EH (cell line): ENCODE data around the gene TMCC1.
"Not testable (repeated sequence)": the region's sequence is repeated elsewhere in the genome, so short reads cannot be mapped to it uniquely, and the experiment has no call there.

Experiments used
- DNase-seq: peaks from one replicate; pipeline ENCODE4 v3.0.0-alpha.2; 2015; ENCODE audit warnings: low read depth

Gene TMCC1

DNA sequence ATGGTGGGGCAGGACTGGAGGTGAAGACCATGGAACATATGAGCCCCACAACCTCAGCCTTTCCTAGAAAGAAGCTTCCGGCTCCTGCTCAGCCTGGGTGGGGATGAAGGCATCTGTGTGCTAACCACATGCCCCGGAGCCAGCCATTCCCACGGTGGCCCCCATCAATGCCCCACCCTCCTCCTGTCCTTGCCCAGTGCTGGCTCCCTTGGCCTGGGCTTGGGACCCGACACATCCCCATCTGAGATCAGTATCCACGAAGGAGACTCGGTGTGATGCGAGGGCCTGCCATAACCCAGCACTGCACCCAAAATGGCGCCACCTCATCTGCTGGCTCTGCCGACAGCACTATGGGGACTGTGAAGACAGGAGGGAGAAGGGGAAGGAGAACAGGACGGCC, 270.6 kb downstream of the TMCC1 start:
- no peak for DNase-seq

DNA sequence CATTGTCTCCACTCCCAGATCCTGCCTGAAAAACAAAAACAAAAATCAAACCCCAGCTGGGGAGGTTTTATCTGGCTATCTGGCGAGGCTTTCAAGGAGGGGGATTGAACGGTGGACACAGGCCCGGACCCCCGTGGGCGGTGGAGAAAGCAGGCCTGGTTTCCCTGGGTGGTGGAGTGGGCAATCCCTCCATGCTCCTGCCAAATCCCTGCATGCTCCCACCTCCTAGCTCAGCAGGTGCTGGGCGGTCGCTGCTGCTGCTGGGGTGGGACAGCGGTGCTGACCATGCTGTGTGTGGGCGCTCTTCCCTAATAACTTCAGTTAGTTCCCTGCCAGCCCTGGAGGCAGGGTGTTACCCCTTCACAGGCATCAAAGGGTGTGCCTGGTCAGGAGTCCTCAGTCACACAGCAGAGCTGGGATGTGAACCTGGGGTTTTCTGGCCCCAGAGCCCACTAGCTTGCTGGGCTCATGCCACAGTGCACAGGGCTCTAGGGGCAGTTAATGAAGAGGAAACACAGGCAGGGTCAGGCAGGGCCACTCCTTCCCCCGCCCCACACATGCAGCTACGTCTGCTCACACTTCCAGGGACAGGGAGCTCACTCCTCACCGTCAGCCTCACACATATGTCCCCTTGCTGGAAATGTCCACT, 271.2 kb downstream of the TMCC1 start:
- no peak for DNase-seq

DNA sequence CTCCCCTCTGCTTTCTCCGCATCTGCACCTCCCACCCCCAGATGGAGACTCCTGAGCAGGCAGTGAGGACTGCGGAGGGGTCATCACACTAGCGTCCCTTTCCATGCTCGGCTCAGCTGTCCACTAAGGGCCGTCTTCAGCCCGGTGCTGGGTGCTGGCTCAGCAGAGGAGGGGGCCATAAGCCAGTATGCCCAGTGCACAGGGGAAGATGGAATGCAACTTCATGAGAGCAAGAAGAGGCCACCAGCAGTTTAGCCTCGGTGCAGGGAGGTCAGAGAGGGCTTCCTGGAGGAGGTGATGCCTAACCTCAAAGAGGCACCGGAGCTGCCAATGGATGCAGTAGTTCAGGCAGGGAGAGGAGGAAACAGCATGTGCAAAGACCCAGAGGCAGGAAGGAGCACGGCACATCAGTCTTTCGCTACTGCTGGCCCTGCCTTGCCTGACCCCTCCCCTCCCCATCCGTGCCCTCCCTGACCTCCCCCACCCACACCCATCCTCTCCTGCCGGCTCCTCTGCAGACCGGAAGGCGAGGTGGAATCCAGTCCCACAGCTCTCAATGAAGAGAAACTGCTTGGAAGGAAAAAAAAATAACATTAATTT, 271.8 kb downstream of the TMCC1 start:
- no peak for DNase-seq

DNA sequence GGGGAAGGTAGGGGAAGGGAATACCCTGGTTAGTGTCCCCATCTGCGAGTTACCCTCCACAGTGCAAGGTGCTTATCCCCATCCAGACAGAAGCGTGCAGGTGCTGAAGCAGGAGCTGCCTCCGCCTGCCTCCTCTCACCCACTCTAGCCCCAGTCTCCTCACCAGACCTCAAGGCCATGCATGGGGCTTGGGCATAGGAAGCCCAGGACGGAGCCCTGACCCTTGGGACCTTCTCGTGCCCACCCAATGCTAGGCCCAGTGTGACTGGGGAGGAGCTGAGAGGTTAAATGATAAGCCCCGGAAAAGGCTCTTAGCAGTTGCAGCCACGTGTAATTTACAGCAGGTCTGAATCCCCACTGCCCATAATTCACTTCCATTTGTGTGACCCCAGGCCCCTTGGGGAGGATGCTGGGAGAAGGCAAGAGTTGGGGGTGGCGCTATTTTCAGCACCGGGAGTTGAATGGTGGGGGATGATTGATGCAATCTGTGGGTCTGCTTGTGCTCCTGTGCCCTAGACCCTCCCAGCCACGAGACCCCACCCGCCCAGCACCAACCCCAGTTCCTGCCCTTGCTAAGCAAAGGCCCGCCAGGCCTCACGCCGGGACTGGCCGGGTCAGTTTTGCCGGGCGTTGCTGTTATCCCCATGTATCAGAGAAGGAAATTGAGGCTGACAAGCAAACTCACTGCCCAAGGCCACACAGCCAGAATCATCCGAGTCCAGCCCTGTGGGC, 272.5 kb downstream of the TMCC1 start:
- no peak for DNase-seq

DNA sequence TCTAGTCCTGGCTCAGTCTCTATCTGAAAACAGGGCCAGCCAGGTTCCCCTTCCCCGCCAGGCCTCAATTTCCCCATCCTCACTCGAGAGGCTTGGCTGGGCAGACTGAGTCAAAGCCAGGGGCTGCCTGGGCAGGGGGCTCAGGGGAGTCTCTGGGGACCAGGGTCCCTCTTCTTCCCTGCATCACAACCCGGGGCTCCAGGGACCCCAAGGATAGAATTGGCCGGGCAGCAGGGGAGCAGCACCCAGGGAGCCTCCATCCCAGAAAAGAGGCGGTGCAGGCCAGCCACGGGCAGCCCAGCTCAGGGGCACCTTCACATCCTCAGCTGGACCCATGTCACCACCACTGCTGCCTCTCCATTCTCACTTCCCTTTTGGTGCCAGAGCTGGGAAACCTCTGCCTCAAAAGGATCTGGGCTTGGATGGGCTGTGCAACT, 273.8 kb downstream of the TMCC1 start:
- DNase-seq, result no peak

DNA sequence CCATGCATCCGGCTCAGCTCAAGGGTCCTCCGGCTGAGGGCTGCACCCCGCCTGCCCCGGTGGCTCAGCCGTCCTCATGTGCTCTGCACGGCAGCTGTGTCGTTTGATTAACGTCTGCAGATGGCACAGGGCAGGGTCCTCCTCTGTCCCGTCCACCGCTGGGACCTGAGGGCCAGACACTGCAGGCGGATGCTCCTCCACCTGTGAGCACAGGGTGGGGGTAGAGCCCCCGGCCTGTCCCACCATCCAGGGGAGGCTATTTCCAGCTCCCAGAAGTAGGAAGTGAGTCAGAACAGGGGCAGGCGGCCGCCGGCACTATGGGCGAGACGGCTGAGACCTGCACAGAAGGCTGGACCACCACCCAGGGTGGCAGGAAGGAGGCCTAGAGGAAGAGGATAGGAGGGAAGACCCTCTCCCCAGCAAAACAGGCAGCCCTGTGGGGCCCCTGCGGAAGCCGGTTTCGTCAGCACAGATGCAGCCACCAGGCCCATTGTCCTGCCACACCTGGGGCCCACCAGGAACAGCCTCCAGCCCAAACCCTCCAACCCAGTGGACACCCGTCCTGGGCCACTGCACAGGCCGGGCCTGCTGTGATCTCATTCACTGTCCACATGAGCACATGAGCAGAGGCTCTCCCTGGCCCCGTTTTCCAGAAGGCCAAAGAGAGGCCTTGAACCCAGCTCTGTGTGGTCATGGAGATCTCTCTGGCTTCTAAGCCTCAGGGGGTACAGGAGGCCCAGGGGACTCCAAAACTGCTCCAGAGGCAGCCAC, 274.4 kb downstream of the TMCC1 start:
- DNase-seq, result no peak

DNA sequence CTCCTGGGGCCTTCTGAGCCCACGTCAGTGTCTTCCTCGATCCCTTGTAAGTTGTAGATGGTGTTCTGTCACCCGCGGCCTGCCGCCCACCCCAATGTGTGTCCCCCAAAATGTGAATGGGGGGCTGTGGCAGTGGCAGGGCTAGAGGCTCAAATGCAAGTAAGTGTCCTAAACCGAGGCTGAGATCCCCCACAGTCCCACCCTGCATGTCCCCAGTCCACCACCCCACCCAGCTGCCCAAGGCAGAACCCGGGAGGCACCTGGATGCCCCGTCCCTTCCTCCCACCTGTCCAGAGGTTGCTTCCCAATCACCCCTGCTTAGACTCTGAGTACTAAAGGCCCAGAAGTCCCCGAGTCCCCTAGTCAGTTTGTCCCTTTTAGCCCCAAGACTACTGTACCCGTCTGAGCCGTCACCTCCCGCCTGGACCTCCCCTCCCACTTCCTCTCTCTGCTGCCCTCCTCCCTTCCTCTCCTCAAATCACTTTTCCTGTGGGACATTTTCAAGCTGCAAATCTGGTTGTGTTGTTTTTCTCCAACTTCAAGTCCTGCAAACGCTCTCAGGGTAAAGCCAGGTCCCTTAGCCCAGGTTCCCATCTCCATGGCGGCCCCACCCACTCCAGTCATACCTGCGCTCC, 275.2 kb downstream of the TMCC1 start:
- no peak for DNase-seq

DNA sequence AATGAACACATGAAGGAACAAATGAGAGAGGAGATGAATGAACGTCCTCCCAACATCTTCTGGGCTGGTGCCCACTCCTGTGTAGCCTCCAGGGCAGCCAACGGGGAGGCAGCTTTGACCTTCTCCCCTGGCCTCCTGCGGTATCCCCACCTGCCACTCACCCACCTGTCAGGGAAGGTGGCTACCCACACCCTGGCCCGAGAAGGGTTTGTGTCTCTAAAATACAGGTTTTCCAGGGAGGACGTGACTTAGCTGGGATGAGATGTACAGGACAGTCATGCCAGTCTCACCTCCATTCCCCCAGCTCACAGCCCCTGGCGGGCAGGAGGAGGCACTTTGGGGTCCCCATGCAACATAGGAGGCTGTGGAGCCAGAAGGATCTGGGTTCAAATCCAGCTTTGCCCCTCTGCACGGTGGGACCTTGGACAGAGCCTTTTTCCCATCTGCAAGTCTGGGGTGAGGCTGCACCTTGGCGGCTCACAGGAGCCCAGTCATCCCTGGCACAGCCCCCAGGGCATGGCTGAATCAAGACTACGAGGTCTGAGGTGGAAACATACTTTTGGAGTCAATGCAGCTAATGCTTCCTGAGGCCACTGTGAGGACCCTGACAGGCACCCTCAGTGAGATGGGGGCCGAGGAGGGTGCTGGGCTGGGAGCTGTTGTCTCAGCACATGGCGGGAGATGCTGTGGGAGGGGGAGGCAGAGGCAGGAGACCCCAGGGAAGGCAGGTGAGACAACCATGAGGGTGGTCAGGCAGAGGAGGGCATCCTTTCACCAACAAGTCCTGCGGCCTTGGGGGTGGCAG, 275.9 kb downstream of the TMCC1 start:
- DNase-seq, result no peak

DNA sequence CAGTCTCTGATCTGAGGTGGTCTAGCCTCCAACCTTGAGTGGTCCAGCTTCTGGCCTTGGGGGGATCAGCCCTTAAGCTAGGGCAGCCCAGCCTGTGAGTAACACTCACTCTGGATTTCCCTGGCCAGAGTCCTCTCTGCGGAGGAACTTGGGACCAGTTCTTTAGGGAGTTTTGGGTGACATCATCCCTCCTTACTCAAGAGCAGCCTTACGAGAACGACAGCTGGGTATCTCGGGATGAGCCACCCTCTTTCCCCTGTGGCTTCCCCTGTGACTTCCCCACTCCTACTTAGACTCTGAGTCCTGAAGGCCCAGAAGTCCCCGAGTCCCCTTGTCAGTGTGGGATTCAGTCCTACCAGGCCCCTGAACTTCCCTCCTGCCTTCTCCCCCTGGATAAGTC, 276.8 kb downstream of the TMCC1 start:
- peak; percentile 72 for DNase-seq

DNA sequence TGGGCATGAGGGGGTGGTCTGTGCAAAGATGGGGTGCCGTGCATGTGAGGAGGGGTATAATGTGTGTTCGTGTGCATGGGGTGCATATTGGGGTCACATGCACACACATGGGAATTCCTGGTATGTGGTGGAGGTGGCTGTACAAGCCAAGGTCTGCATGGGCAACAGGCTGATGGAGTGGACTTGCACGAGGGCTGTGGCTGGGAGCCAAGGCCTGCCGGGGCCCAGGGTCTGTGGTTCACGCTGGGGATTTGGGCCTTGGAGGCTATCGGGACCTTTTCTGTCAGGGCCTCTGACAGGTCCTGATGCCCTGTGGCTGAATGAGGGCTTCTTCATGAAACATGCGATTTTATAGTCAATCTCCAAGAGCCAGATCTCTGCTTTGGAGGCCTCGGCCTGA, 277.2 kb downstream of the TMCC1 start:
- no peak for DNase-seq

DNA sequence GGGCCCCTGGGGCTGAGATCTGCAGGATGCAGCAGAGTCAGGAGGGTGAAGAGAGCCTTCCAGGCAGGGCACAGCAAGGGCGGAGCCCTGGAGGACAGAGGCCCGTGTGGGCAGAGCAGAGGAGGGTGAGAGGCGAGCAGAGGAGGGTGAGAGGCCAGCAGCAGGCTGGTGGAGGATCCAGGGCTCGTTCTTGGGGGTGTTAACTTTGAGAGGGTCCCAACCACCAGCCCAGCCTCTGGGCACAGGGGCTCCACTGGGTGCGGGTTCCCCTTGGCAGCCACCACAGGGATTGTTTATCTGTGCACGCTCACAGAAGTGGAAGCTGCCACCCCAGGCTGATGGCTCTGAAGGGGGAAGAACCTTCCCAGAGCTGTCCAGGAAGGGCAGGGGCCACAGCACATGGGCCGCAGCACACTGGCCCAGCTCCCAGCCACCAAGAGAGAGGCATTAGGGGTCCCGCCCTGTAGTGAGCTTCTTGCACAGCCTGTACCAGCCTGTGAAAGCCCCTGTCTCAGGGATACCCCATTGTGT, 277.7 kb downstream of the TMCC1 start:
- DNase-seq, result no peak

DNA sequence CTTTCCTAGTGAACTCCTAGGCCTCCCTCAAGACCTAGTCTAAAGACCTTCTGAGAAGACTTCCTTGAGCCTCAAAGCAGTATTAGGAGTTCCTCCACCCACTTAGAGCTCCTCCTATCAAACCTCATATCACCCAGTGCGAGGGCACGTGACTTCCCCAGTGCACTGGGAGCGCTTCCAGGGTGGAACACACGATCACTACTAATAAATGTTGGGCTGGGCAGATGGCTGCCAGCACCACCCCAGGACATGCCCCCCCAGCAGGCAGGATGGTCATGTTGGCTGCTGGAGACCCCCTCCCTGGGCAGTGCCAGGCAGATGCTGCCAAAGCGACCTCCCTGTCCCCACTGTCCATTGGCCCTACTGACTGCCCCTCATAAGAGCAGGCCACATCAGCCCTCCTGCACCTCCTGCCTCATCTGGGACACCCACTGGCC, 278.6 kb downstream of the TMCC1 start:
- DNase-seq, result no peak

DNA sequence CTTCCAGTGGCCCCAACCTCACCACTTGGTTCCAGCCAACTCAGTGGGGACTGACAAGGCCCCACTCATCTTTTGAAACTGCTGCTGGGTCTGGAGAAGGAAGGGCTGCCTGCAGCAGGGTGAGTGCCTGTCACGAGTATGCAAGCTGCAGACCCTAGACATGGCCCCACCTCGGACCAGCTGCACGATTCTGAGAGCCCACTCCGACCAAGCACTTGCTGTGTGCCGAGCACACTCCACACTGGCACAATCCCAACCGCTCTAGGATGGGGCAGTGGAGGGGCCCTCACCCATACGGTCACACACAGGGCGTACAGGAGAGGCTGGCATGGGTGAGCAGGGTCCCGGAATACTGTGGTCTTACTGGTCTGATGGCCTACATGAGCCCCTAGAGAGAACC, 279.1 kb downstream of the TMCC1 start:
- DNase-seq, result no peak

DNA sequence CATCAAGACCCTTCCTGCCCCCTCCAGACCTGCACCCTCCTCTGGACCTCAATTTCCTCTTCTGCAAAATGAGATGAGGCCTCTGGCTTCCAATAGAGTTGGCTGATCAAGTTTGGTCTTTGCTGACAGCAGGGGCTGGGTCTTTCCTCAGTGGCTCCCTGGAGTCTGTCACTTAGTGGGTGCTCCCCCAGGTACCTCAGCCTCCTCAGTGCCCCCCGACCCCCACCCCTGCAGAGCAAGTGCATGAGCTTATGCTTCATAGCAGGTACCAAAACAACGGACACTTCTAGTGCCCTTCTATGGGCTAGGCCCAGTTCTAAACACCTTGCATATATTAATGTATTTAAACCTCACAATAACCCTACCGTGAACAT, 280.2 kb downstream of the TMCC1 start:
- DNase-seq, result no peak

DNA sequence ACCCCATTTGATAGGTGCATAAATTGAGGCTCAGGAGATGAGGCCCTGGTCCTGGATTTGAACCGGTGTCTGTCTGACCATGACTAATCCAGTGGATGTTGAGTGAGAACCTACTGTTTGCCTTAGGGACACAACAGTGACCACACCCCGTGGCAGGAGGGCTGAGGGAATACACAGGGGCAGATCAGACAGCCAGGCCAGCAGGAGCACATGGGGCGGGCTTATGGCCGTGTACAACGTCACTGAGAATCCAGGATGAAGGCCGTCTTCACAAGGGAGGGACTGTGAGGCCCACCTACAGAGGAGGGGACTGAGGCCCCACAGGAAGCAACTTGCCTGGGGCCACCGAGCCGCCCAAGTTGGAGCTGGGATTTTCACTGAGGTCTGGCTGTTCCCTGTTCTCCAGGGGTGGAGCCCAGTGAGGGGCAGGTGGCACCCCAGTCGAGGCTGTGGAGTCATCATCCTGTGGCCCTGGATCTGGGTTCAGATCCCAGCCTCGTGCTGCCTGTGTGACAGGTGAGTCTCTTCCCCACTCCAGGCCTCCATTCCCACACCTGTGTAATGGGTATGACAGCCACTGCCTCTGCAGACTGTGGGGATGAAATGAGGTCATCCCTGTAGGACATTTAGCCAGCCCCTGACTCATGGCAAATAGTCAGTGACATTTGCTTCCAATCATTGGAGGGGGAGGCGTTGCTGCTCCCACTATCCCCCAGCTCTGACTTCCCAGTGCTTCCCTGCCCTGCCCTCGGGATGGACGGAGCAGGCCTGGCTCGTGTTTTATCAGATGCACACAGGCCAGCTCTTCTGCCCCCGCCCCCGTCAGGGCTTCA, 280.8 kb downstream of the TMCC1 start:
- peak; percentile 67 for DNase-seq

DNA sequence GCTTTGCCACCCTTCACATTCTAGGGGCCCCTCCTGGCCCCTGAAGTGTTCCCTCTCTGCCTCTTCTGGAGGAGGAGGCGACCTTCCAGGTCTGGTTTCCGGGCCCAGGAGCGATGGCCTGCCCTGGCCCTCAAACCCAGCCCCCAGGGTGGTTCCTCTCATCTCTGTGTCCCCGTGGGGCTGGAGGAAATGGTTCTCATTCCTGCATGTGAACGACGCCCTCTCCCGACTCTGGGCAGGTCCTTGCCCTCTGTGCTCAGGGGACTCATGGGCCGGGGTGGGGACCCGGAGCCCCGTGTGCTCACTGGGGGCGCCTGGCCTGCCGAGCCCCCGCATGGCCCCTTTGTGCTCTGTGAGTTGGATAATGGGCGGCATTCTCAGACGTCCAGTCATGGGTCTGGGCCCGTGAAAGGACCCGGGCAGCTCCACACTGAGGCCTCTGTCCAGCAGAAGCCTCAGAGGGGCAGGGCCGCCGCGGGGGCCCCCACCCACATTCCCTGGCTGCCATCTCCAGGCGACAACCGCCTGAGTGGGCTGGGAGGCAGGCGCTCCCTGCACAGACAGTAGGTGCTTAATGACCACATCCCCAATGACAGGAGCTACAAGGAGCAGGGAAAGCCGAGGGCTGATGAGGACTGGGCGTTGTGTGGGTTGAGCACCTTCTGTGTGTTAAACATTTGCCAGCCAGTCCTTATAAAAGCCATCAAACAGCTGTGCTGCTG, 281.5 kb downstream of the TMCC1 start:
- DNase-seq, result peak; percentile 88

DNA sequence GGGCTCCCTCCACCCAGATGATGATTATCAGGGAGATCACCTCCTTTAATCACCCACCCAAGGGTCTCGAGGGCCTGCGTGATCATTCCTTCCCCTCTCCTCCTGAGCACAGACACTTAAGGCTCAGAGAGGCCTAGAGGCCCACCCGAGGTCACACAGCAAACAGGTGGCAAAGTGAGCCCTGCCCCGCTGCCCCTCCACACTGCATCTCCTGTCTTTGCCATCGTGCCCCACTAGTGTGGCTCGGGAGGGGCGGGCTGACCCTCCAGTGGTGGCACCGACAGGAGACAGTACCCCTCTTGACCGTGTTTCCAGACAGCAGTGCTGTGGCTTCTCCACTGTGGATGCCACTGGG, 282.1 kb downstream of the TMCC1 start:
- DNase-seq, result no peak

DNA sequence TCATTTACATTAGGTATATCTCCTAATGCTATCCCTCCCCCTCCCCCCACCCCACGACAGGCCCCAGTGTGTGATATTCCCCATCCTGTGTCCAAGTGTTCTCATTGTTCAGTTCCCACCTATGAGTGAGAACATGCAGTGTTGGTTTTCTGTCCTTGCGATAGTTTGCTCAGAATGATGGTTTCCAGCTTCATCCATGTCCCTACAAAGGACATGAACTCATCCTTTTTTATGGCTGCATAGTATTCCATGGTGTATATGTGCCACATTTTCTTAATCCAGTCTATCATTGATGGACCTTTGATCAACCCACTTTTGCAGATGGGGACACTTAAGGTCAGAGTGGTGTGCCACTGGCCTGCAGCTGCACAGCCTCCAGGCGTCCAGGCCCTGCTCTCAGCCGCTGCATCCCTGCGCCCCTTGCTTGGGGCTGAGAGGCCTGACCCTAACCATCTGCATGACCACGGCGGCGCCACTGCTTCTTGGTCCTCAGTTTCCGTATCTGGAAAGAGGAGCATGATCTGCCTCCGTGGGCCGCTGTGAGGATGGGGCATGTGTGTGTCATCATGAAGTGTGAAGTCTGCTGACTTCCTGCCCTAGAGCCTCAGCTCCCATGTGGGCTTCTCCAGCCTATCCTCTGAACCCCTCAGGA, 282.6 kb downstream of the TMCC1 start:
- not testable (repeated sequence) for DNase-seq

DNA sequence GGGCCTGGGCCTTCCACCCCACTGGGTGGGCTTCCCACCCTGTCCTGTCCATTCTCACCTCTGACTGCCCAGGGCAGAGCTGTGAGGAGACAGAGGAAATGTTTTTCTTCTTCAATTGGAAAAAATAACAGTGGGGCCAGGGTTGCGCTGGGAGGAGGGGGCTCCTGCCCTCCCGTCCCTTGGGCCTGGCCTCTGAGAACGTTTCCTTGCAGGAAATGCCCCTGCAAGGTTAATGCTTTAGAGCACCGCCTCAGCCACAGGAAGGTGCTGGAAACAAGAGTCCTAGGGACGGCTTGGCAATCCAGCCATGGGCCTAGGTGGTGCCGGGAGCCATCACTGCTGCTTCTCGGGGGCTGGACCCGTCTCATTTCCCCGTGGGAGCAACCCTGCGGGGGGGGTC, 283.2 kb downstream of the TMCC1 start:
- no peak for DNase-seq
